Measurements from ENCODE around the gene DEDD2.
A peak's percentile ranks its signal among the peaks of the same experiment; 100 is the strongest.

The DEDD2 gene

DNA sequence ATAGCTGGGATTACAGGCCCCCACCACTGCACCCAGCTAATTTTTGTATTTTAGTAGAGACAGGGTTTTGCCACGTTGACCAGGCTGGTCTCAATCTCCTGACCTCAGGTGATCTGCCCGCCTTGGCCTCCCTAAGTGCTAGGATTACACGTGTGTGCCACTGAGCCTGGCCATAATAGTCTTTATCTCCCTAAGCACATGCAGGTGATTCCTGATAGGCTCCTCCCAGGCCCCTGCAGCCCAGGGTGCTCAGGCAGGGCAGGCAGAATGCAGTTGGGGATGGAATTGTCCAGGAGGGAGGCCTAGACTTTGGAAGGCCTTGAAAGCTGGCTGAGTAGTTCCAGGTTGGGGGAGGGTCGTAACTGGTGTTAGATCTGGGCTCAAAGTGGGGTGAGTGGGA lies 11.2 kb upstream of the DEDD2 start:
- no peak for DNase-seq (ENCODE audit: low spot score)

DNA sequence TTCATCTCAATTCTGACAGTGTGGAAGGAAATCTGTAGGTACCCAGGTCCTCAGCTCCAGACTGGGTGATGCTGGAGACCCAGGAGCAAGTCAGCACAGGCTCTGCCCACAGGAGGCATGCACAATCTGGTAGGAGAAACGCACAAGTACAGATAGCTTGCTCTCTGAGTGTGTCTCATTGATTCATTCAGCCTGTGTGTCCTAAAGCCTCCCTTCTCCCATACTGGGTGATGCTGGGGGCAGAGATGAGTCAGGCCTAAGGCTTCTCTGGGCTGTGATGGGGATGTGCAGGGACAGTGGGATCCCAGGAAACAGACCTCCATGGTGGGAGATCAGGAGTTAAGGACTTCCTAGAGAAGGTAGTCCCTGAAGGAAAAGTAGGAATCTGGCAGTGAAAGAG lies 9.4 kb upstream of the DEDD2 start:
- no peak for DNase-seq (ENCODE audit: low spot score)

DNA sequence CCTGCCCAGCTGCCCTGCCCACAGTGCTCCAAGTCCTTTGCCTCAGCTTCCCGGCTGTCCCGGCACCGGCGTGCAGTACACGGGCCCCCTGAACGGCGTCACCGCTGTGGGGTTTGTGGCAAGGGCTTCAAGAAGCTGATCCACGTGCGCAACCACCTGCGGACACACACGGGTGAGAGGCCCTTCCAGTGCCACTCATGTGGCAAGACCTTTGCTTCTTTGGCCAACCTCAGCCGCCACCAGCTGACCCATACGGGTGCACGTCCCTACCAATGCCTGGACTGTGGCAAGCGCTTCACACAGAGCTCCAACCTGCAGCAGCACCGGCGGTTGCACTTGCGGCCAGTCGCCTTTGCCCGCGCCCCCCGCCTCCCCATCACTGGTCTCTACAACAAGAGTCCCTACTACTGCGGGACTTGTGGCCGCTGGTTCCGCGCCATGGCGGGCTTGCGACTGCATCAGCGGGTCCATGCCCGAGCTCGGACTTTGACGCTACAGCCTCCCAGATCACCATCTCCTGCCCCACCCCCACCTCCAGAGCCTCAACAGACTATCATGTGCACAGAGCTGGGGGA lies 8.3 kb upstream of the DEDD2 start:
- DNase-seq (ENCODE audit: low spot score), result no peak

DNA sequence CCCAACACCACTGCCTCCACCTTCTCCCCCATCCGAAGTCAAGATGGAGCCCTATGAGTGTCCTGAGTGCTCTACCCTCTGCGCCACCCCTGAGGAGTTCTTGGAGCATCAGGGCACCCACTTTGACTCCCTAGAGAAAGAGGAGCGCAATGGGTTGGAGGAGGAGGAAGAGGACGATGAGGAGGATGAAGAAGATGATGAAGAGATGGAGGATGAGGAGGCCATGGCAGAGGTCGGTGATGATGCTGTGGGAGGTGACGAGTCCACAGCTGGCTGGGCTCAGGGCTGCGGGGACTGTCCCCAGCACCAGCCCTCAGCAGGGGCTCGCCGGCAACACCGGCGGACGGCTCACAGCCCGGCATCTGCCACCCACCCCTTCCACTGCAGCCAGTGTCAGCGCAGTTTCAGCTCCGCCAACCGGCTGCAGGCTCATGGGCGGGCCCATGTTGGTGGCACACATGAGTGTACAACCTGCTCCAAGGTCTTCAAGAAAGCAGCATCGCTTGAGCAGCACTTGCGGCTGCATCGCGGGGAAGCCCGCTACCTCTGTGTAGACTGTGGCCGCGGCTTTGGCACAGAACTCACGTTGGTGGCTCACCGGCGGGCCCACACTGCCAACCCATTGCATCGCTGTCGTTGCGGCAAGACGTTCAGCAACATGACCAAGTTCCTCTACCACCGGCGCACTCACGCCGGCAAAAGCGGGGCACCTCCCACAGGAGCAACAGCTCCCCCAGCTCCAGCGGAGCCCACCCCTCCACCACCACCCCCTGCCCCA lies 7.7 kb upstream of the DEDD2 start:
- no peak for DNase-seq (ENCODE audit: low spot score)

DNA sequence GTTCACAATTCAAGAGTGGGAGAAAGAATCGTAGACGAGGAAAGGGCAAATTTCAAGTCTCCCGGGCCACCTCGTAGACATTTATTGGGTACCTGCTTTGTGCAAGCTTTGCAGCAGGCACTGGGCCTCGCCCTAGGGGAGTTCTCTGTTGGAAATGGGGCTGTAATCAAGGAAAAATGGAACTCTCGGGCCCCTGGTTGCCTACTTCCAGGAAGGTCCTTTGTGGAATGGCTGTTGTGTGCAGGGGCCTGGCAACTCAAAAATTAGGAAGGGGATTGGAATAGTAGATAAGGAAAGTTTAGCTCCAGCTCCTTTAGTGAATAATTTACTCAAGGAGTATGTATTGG lies 3.2 kb upstream of the DEDD2 start:
- no peak for DNase-seq (ENCODE audit: low spot score)

DNA sequence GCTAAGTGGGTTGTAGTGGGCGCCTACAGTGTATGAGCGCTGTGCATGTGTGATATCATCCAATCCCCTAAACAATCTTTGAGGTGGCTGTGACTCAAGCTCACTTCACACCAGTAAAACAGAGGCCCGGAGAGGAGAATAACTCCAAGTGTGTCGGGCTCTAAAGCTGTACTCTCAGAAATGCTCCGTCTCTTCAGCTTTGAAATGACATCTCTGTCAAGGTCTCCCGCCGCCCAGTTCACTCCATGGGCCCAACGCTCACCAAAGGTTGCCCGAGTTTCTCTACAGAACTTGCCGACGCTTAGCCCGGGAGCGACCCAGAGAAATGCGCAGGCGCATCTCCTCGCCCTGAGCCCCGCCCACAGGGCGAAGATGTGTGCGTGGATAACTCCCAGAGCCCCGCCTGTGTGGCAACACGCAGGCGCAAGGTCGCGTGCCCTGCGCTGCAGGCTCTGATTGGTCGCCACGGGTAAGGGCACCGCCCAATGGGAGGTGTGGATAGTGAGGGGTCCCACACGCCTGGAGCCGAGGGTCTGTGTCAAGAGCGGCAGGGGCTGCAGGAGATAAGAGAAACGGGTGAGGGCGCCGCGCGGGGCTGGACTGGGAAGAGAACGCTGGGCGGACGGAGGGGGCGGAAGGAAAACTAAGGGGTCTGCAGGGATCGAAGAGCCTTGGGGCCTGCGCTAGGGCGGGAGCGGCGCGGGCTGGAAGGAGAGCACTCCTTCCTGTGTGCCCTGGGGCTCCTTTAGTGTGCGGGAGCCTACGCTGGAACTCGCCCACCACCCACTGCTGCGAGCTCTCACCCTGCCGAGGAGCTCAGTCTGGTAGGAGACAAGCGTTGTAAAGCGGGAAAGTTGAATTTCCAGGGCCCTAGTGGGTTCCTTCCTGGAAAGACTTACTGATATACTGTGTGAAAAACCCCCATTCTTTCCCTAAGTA lies 2.6 kb upstream of the DEDD2 start, which contains the start of gene ZNF526:
ZNF526 (plus strand) TSS at position 501 of the 939 bp plus-strand sequence. CDS start 4,092 bp downstream, outside the sequence.
- DNase-seq (ENCODE audit: low spot score), result peak; percentile 100

DNA sequence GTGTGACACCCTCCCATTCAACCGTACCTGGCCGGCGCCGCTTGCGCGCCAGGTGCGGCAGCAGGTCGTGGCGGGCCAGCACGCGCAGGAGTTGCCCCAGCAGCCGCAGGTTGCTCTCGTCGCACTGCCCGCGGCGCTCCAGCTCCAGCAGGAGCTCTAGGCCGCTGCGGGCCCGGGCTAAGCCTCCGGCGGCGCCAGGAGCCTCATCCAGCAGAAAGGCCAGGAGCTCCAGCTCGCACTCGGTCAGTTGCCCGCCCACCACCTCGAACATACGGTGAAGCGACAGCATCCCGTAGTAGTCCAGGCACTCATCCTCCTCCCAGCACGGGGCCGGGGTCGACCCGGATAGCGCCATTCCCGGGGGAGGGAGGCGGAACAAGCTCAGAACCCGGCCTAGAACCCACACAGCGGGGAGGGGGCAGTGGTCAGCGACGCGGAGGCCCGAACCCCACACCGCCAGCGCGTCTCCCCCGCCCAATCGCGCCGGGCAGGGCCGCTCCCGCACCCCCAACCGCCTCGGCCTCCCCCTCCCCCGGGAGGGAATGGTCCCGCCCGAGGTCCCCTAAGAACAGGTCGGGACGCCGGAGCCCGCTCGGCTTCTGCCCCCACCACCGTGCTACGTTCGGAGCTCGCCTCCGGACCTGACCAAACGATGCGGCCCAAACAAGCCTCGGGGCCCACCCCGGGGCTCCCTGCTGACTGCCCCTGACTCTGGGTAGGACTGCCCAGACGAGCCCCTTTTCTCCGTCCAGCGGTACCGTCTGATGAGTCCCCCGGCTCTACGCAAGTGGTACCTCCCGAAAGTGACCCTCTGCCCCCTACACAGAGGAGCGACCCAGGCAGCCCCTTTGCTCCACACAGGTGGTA lies 591 bp downstream of the DEDD2 start:
- peak; percentile 55 for DNase-seq (ENCODE audit: low spot score)

DNA sequence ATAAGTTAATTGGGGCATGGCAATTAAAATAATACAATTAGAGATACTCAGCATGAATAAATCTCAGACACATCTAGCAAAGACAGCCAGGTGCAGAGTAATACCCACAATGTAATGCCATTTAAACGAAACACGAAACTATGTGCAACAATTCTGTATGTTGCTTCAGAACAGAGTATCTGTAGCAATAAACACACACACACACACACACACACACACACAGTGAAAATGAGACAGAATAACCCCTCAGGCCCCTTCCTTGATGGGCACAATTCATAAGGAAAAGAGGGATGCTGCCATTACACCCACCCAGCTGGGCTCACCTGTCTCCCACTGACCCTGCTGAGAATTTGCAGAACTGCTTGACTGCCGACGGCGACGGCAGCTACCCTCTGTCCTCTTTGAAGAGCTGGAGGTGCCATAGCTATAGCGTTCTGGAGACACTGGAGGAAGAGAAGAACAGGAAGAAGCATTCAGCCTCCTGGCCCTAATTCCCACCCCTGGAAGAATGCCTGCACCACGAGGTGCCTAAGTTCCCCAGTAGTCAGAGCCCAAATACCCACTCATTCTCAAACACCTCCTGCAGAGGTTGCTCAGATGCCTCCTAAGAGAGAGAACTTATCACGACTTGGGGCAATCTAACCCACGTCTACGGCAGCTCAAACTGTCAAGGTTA lies 2.5 kb downstream of the DEDD2 start:
- no peak for DNase-seq (ENCODE audit: low spot score)

DNA sequence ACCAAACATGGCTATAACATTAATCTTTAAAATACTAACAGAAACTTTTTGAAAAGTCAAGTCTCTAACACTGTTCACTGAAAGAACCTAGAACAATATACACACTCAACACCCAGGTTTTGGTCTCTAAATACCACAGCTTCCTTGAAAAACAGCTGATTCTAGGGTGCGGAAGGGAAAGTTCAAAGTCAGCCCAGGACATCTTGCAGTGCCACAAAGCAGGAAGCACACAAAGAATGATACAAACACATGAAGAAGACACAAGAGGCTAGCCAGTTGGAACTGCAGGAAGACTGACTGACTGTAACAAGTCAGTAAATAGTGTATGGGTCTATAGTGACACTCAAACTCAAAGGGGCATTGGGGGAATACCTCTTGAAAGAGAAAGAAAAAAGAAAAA lies 4.6 kb downstream of the DEDD2 start:
- no peak for DNase-seq (ENCODE audit: low spot score)

DNA sequence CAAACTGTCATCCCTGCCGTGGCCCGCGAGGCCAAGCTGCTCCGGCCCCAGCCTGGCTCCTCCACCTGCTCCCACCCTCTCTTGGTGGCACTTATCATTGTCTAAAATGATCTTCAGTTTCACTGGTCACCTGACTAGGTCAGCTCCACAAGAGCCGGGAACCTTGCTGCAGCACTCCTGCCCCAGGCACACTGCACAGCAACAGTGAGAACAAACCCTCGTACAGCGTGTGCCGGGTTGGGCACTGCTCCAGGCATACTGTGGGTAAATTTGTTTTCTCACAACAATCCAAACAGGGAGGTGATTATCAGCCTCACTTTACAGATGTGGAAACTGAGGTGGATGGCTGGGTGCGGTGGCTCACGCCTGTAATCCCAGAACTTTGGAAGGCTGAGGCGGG lies 8.9 kb downstream of the DEDD2 start:
- DNase-seq (ENCODE audit: low spot score), result no peak

DNA sequence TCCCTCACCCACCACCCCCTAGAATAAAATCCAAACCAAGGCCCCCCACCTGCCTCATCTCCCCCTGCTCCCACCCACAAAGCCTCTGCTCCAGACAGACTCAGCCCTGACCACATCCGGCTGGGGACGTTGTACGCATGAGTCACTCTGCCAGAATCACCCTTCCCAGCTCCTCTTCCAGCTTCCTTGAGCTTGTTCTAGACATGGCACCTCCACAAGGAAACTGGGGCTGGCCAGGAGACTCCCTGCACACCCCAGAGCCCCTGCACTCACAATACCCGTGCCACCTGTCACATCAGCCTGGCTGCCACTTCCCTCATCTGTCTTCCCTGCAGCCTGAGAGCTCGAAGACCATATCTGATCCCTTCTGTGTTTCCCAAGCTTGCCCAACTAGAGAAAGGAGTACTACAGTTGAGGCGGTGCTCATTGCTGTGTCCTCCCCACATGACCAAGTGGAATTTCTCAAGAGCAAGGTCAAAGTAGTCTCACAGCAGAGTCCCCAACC lies 9.7 kb downstream of the DEDD2 start:
- DNase-seq (ENCODE audit: low spot score), result peak; percentile 89

DNA sequence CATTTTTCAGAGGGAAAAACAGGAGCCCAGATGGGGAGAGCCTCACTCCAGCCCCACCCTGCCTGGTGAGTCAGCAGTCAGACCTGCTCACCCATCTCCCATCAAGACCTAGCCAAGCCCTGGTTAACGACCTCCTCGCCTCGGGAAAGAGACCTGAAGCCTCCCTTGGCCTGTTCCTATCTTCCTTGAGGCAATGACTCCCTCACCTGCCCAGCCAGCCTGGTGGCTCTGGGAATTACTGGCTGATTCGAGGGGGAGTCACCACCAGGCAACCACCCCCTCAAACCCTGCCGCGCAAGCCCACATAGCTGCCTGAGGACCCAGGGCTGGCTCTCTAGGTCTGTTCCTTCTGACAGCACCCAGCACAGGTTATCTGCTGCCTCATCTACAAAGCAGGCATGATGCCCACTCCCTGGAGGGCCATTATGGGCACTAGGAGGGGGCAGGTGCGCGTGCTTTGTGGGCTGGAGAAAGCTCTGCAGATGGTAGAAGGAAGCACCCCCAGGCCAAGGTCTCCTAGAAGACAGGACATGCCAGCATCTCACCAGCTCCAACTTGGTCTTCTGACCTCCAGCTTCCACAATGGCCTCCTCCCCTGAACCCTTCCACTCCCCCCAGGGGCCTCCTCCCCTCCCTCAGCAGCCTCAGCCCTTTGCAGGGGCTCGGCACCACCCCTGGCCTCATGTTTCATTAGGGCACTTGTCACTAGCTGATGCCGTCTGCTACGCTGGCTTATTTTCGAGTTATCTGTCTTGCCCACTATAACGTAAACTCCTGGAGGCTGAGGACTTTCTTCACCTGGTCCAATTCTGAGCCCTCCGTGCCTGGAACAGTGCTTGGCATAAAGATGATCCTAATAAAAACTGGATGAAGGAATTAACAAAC lies 10.4 kb downstream of the DEDD2 start:
- DNase-seq (ENCODE audit: low spot score), result peak; percentile 76

DNA sequence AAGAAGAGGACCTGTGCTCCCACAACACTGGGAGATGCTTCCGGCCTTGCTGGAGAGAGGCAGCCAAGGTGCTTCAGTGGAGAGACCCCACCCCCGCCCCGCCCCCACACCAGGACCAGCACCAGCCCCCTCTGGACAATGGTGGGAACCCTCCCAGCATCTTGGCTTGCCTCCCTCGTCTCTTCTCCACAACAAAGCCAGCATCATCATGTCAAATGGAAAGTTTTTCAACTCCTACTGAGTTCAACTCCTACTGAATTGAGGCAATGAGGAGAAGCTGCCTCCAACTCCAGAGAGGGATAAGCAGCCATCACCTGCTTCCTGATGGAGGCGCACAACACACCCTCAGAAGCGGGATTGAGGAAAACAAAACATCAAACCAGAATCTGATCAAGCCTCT lies 12.8 kb downstream of the DEDD2 start:
- no peak for DNase-seq (ENCODE audit: low spot score)

DNA sequence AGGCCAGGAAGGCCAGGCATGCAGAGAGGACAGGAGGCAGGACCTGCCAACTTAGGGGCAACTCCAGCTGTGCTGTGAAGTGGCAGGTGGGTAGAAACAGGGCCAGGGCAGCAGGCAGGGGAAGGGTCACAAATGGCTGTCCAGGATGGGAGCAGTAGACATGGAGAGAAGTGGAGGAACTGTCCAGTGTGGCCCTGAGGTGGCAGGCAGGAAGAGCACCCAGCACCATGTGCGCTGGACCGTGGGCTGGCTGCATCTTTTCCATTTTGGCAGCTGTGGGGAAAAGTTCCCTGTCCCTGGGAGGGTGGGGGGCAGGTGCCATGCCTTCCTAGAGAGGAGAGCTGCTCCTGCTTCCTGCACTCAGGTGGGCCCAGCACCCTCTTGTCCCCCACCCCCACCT lies 13.8 kb downstream of the DEDD2 start:
- no peak for DNase-seq (ENCODE audit: low spot score)

DNA sequence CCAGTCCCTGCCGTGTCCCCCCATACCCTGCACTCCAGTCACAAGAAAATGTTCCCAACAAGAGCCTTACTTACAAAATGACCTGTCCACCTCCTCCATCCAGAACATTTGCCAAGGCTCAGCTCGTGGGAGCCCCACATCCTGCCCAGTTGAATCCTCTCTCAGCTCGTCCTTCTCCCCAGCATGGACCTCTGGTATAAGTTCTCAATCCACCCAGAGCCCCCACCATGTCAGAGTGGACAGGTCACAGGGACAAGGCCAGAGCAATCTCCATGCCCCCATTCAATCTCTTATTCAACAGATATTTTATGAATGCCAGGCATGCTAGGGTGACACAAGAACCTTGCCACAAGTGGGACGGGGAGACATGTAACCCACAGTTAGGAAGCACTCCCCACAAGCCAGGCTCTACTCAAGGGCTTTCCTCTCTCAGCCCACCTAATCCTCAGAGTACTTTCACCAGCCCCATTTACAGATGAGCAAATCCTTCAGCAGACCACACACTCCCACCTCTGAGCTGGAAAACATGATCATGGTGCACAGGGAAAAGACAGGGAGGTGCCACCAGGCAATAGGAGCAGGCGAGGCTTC lies 15.1 kb downstream of the DEDD2 start:
- no peak for DNase-seq (ENCODE audit: low spot score)

DNA sequence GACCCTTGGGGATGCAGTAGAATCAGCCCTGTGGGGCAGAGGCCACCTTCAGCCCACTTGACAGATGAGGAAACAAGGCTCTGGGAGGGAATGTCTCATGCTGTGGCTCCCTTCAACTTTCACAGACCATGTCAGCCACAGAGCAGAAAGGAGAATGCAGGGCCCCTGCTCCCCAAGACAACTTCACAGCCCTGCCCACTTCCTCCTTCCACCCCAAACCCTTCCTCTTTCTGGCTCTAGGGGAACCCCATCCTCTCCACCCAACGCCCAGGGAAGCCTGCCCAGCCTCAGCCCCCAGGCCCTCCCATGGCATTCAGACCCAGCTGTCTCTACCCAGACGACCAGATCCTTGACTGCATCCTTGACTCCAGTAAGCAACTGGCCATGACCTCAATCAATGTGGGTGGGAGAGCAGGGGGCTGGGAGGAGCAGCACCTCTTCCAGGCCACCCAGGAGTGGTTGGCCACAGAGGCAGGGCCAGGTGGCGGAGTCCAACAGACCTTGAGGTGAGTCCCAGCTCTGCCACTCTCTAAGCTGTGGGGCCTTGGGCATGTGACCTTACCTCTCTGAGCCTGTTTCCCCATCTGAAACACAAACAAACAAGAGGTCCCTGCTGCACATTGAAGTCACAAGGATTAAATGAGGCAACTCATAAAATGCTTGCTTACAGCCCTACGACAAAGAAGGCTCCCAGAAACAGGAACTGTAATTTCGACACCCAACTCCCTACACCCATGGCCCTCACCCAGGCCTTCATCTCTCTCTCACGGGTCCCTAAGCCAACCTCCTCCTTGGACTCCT lies 15.8 kb downstream of the DEDD2 start:
- DNase-seq (ENCODE audit: low spot score), result no peak

DNA sequence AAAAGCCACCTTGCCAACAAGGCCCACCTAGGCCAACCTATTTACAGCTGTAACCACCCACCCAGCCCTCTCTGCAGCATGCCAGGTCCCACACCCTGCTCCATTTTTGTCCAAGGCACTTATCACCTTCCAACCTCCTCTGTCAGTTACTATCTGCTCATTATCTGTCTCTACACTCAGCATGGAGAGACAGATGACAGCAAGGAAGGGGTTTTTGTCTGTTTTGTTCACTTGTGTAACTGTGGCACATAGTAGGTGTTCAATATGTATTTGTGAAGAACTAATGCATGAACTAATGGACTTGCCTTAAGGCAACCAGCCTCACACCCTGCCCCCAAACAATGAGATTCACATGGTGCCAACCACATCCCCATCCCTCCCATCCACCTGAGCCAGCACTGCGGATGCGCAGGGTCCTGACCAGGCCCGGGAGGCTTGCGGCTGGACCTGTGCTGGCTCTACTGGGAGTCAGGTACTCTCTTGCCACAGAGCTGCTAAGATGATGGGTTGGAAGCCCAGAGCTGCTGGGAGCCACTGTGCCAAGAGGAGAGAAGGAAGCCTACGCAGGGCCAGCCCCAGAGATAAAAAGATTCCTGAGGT lies 17.3 kb downstream of the DEDD2 start:
- no peak for DNase-seq (ENCODE audit: low spot score)

DNA sequence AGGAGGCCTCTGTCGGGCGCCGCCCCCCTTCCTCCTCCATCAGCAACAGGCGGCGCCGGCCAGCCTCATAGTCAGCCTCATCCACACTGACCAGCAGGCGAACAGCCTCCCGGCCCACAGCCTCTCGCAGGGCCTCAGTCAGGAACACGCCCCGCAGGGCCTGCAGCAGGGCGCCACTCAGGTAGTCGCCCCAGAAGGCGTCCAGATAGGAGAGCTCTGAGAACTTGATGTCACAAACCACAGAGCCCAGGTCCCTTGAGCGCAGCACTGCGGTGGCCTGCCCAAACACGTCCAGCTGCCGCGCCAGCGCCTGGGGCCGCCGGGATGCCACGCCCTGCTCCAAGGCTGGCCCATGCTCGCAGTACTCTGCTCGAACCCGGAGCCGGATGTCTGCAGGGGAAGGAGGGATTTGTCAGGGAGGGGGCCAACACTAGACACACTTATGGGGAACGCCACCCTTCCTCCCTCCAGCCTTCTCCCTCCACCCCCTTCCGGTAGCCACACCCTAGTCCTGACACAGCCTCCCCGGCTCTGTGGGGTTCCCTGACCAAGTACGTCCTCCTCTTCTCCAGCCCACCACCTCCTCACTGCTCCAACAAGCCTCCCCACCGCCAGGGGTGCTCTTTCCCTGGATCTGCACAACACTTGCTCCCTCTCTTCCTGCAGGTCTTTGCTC lies 17.9 kb downstream of the DEDD2 start:
- DNase-seq (ENCODE audit: low spot score), result no peak

Data from AG20443 (cell line).